GM18907 (cell line): ENCODE measurements around the gene DCUN1D2.

Source experiments
- ATAC-seq: cut with Tn5 transposase; IDR thresholded peaks from one replicate; pipeline ENCODE4 v1.9.1; 2021; ENCODE audit warnings: mild to moderate bottlenecking, moderate library complexity; ENCODE audit not compliant: unreplicated experiment

The DCUN1D2 gene

DNA sequence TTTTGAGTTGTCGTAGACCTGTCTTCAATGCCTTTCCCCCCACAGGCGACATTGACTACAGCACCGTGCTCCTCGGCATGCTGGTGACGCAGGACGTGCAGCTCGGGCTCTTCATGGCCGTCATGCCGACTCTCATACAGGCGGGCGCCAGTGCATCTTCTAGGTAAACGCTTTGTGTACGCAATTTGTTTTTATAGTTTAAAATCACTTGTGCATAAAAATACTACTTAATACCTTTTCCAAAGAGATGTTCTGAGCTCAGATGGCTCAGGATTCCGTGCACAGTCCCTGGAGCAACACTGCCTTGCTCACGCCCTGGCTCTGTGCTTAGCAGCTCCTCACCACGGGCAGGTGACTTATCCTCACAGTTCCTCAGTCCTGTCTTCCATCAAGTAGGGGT, 30.1 kb upstream of the DCUN1D2 start:
- ATAC-seq: no peak

DNA sequence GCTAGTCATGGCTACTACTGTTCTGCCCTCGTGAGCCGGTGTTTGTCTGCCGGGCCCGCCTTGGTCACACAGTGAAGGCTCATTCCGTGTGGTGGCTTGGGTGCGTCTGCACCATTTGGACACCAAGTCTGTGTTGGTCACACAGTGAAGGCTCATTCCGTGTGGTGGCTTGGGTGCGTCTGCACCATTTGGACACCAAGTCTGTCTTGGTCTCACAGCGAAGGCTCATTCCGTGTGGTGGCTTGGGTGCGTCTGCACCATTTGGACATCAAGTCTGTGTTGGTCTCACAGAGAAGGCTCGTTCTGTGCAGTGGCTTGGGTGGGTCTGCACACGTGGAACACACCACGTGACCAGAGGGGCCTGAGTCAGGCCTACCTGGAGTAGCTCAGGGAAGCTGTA, 29.0 kb upstream of the DCUN1D2 start:
- no peak for ATAC-seq

DNA sequence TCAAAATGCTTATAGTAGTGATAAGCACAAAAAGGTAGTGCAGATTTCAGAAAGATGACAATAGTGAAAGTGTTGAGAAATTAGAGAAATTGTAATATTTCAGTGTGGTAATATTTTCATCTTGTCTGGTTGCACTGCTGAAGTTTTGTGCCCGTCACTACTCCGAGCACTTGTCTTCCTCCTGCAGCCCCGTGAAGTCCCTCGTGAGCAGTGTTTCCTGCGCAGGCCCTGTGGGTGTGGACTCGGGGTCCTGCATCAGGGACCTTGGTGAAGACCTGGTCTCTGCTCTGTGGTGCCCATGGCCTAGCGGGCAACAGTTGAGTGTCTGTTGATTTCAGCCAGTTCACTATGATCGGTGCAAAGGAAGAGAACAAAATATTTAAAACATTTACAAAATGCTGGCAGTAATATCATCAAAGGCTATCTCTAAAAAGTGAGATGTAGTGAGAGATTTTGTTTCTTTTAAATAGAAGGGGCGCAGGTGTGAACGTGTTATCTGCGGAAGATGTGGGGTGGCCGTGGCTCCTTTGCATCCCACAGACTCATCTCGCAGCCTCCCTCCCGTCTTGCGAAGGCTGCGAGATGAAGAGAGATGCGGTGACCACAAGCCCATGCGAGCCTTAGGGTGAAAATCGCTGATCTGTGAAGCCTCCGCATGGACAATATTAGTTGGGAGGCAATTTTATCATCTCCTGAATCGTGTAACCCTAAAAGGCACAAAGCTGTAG, 27.7 kb upstream of the DCUN1D2 start:
- ATAC-seq: no peak

DNA sequence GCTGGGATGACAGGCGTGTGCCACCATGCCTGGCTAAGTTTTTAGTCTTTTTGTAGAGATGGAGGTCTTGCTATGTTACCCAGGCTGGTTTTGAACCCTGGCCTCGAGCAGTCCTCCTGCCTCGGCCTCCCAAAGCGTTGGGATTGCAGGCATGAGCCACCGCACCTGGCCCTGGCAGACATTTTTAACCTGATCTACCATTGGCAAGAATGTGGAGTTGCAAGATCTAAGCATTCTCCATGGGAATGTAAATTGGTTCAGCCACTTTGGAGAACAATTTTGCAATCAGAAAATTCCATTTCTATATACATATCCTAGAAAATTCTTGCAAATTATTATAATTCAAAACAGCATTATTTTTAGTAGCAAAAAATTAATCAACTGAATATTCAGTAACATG, 24.3 kb upstream of the DCUN1D2 start:
- no peak for ATAC-seq

DNA sequence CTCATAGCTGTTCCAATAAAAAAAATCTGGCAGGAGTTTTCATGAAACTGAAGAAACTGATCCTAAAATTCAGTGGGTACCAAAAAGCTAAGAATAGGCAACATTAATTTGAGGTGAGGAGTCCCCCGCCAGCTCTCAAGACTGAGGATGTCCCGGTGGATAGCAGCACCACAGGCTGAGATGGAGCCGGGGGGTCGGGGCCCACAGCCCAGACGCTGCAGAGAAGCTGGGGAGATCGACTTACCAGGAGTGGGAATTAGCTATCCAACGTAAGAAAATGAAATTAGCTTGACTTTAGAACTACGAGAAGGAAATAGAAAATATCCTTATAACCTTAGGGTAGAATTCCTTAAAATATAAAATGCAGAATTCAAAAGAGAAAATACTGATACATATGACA, 23.2 kb upstream of the DCUN1D2 start:
- ATAC-seq: no peak

DNA sequence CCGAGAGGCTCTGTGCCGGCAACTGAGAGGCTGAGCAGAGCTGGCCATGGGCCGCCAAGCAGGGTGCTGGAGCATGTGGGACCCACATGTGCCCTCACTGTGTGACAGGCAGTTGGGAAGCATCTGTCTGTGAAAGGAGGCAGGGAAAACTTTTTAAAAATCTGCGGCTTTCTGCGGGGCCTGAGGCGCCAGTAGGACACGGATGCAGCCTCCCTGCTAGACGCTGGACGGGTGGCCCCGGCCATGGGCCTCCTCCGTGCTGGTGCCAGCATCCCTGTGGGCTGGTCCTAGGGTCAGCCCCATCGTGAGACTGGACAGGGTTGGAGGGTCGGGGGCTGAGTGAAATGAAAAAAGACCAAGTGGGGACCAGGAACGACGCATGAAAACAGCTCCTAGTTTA, 20.9 kb upstream of the DCUN1D2 start:
- no peak for ATAC-seq

DNA sequence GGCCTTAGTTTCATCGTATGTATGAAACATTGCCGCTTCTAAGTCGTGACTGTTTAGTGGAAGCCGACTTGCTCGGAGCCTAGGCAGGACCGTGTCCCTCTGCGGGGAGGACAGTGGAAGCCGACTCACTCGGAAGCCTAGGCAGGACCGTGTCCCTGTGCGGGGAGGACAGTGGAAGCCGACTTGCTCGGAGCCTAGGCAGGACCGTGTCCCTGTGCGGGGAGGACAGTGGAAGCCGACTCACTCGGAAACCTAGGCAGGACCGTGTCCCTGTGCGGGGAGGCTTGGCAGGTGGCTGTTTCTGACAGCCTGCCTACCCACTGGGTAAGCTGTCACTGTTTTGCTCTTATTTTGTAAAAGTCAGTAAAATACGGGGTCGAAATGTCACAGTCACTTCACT, 20.4 kb upstream of the DCUN1D2 start:
- no peak for ATAC-seq

DNA sequence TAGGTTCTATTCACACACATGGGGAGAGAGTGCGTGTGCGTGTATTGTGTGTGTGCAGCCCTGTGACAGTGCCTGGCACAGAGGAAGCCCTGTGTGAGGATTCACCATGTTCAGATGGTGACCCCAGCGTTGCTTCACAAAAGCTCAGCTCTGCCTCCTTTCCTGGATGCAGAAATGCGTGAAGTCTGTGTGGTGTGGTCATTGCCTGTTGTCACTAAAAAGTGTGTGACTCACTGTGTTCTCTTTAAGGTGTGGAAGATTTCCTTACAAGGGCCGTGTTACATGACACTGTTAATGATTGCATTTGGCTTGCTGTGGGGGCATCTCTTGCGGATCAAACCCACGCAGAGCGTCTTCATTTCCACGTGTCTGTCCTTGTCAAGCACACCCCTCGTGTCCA, 19.5 kb upstream of the DCUN1D2 start:
- no peak for ATAC-seq

DNA sequence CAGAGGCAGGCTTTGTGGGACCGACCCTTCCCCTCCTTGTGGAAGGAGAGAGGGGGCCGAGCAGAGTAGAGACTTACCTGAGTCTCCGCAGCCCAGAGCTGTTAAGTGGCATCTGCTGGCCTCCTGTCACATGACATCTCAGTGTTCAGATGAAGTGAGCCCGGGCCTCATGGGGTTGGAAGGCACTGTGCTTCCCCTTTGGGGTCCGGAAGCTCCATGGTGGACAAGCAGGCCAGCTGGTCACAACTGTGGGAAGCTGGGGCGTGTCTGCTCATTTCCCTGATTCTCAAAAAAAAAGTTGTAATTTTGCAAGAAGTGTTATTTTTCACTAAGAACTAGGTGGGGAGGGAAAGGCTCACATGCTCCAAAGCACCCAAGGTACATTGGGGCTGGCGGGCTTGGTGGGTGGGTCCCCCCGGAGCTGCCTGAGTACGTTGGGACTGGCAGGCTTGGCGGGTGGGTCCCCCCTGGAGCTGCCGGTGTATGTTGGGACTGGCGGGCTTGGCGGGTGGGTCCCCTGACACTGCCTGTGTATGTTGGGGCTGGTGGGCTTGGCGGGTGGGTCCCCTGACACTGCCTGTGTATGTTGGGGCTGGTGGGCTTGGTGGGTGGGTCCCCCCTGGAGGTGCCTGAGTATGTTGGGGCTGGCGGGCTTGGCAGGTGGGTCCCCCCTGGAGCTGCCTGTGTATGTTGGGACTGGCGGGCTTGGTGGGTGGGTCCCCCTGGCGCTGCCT, 18.2 kb upstream of the DCUN1D2 start:
- ATAC-seq: no peak

DNA sequence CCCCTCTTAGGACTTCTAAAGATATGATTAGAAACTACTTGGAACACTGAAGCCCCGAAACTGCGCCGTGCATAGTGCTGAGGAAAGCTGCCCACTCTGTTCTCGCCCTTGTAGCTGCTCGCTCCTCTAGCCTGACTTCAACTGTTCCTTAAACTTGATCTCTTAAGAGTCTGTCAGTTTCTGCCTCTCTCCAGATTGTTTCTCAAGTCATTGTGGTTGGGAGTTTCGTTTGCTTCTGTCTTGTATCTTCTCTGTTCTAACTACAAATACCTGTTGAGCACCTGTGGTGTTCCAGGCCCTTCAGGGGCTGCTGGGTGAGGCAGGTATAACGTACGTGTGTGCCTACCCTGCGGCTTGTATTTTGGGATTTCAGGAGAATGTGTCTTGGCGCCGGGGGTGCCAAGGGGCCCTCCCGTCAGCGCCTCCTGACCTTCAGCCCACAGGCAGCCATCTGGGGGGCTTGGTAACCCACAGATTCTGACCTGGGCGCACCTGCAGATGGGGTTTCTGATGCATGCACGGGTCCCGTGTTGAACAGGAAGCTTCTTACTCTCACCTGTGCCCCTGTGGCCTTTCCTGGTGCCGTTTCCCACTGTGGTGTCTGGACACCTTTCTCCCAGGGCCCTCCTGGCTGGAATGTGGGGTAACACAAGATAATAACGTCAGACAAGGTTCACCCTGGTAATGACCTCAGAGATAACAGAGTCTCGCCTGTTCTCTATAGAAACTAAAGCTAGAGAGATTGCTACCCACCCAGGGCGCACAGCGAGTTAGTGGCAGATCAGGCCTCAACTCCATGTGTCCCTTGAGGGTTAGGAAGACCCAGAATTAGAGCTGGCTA, 17.2 kb upstream of the DCUN1D2 start:
- ATAC-seq: no peak

DNA sequence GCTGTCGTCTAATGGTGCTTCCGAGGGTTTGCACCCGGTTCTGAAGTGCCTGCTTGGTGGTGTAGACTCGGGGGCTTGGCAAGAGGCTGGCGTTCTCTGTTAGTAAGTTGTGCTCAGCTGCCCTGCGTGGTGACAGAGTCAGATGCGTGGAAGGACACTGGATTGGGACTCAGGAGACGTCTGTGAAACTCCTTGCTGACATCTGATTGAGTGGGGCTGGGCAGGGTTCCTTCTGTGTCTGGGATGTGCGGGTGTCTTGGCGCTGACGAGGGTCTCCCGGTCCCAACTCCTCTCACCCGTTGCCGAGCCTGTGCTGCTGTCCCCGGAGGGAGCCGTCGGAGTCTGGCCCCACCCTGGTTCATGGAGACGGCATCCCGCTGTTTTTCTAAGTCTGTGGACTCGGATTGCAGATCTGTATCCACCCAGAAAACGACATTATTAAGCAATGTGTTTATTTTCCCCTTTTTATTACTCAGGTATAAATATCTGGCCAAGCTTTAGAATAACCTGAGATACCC, 16.4 kb upstream of the DCUN1D2 start:
- no peak for ATAC-seq

DNA sequence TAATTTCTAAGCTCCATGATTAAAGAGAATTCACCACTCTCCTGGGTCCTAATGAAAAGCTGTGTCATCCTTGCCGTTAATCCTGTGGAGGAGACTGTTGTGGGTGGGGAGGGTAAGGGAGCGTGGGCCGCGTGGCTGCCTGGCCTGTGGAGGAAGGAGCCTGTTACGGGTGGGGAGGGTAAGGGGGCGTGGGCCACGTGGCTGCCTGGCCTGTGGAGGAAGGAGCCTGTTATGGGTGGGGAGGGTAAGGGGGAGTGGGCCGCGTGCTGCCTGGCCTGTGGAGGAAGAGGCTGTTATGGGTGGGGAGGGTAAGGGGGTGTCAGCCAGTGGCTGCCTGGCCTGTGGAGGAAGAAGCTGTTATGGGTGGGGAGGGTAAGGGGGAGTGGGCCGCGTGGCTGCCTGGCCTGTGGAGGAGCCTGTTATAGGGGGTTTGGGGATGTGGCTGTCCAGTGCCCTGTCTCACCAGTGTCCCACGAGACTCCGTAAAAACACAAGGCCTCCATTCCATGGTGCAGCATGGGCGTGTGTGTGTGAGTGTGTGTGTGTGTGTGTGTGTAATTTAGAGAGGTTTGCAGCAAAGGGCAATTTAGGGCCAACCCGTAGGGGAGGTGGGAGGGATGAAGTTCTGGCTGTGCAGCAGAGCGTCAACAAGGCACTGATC, 15.6 kb upstream of the DCUN1D2 start:
- ATAC-seq: no peak

DNA sequence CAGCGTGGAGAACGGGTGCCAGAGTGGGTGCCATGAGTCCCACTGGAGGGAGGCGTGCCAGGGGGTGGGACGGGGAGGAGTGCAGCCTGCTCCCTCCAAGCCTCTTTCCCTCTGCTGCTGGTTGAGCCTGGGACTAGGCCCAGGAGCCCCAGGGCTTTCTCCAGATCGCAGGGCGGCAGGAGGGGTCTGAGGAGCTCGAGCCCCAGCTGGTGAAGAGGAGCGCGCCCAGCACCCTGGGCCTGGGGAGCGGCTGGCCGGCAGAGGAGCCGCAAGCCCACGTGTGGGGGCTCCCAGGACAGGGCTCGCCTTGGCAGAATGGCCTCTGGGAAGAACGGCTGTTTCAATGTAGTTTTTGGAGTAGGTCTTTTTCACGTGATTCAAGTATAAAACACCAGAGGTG, 12.2 kb upstream of the DCUN1D2 start:
- ATAC-seq: no peak

DNA sequence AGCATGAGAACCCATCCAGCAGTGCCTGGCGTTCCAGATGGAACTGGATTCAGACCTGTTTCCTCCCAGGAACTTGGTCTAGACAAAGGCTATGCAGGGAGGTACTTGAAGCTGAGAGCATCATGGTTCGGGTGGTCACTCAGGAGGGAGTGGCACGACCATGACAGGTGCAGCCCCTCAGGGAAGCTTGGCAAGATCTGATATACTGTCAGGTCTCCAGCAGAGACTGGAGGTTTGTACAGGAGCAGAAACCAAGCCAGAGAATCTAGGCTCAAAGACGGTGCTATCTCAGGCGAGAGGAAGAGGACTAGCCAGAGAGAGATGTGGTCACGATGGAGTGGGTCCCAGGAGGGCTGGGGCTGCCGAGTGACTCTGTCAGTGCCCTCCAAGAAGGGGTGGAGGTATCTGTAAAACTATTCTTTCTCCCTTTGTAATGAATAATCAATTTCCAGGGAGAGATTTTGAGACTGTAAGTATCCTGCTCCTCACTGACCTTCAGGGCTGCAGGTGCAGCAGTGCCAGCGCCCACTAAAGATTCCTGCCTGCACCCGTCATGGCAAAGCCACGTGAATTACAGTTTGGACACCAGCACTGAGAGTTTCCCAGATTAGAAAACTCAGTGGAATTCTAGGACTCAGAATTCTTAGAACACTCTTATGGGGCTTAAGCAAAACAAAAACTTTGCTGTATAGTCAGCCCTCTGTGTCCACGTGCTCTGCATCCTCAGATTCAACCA, 10.2 kb upstream of the DCUN1D2 start:
- no peak for ATAC-seq

DNA sequence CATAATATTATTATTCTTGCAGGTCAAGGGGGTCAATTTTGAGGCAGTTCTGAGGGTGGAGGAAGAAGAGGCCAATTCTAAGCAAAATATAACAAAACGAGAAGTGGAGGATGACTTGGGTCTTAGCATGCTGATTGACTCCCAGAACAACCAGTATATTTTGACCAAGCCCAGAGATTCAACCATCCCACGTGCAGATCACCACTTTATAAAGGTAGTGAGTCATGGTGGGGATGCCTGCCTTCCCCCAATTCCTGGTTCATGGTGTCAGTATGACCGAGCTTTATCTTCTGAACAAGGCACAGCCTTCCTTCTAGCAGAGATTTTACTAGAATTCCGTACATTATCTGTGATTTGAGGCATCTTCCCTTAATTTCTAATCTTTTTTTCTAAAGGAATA, 9.4 kb upstream of the DCUN1D2 start:
- ATAC-seq: no peak

DNA sequence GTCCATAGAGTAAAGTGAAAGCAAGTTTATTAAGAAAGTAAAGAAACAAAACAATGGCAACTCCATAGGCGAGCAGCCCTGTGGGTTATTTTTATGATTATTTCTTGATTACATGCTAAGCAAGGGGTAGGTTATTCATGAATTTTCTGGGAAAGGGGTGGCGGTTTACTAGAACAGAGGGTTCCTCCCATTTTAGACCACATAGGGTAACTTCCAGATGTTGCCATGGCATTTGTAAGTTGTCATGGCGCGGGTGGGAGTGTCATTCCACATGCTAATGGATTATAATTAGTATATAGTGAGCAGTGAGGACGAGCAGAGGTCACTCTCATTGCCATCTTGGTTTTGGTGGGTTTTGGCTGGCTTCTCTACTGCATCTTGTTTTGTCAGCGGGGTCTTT, 8.4 kb upstream of the DCUN1D2 start:
- no peak for ATAC-seq

DNA sequence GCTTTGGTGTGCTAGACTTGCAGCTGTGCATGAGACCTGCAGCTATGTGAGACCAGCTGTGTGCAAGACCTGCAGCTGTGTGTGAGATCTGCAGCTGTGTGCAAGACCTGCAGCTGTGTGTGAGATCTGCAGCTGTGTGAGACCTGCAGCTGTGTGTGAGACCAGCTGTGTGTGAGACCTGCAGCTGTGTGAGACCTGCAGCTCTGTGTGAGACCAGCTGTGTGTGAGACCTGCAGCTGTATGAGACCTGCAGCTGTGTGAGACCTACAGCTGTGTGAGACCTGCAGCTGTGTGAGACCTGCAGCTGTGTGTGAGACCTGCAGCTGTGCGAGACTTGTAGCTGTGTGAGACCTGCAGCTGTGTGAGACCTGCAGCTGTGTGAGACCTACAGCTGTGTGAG, 6.7 kb upstream of the DCUN1D2 start:
- no peak for ATAC-seq

DNA sequence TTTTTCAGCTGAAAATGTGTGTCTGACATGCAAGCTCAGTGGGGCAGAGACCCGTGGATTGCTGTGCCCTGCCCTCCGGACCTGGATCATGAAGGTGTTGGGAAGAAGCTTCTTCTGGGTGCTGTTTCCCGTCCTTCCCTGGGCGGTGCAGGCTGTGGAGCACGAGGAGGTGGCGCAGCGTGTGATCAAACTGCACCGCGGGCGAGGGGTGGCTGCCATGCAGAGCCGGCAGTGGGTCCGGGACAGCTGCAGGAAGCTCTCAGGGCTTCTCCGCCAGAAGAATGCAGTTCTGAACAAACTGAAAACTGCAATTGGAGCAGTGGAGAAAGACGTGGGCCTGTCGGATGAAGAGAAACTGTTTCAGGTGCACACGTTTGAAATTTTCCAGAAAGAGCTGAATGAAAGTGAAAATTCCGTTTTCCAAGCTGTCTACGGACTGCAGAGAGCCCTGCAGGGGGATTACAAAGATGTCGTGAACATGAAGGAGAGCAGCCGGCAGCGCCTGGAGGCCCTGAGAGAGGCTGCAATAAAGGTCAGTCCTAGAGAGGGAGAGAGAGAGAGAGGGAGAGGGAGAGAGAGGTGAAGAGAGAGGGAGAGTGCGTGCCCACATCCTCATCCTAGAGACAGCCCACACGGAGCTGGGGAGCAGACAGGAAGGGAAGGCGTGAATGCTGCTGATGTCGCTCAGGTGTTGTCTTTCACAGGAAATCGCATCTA, 5.1 kb upstream of the DCUN1D2 start:
- ATAC-seq: no peak

DNA sequence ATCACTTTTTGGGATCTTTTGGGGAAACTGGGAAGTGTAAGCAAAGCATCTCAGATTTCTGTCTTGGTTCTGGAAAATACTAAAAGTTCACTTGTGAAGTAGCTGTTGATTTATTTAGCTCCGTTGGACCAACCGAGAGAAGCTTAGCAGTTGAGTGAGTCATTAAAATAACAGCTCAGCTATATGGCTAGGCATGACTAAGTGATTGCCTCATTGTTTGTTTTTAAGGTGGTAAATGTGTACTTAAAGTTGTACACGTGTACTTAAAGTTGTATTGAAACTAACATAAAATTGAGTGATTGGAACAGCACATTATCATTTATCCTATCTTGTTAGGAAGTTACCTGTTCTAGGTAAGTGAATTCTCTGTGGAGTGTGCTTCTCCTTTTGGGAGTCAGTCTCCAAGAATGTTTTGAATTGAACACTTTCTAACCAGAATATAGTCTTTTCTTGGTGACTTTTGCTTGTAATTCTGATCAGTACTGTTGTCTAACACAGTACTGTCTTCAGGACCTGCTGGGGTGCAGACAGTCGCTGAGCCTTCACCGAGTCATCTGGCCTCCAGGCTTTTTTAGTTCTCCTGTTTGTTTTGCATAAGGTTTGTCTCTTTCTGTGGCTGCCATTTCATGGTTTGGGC, 2.9 kb upstream of the DCUN1D2 start:
- ATAC-seq: no peak
